HepG2 (cell line): Measurements from ENCODE around the gene PSMD8. TPM values are rescaled to one million over a fixed set of nuclear protein-coding genes. Genes with fewer than 3 reads are reported as not detected.

Experiments
- BRCA1 ChIP-seq: sonication (generic); formaldehyde crosslinking; IDR thresholded peaks from 2 replicates; pipeline ENCODE4 v1.4.0; 2020; ENCODE audit warnings: missing genetic modification reagents
- DMAP1 ChIP-seq: IDR thresholded peaks from 2 replicates; pipeline ENCODE4 v1.6.1; 2016
- FOSL2 ChIP-seq: sonication (generic); formaldehyde crosslinking; IDR thresholded peaks from 2 replicates; pipeline ENCODE4 v1.4.0; 2020; ENCODE audit warnings: missing genetic modification reagents
- KMT2B ChIP-seq: IDR thresholded peaks from 2 replicates; pipeline ENCODE4 v1.6.1; 2016; ENCODE audit warnings: missing genetic modification reagents, missing compliant biosample characterization
- MBNL3 ChIP-seq: fragments of 250-450 bp; sonication (Bioruptor Pico); conservative IDR thresholded peaks from 2 replicates; pipeline ENCODE4 v1.8.0; 2022; ENCODE audit warnings: mild to moderate bottlenecking, inconsistent platforms
- NBN ChIP-seq: fragments of 450-650 bp; conservative IDR thresholded peaks from 2 replicates; pipeline ENCODE4 v1.6.1; 2017
- NFRKB ChIP-seq: fragments of 450-650 bp; IDR thresholded peaks from 2 replicates; pipeline ENCODE4 v1.6.1; 2017
- NR2F2 ChIP-seq: IDR thresholded peaks from 2 replicates; pipeline ENCODE4 v1.6.1; 2012; ENCODE audit warnings: low read depth, inconsistent platforms, borderline replicate concordance
- SRF ChIP-seq: IDR thresholded peaks from 2 replicates; pipeline ENCODE4 v1.6.1; 2011; ENCODE audit warnings: mild to moderate bottlenecking, low read depth, low read length, moderate library complexity
- TGIF2 ChIP-seq: IDR thresholded peaks from 2 replicates; pipeline ENCODE4 v1.6.1; 2016; ENCODE audit warnings: control low read depth, missing compliant biosample characterization
- TMF1 ChIP-seq: sonication (generic); formaldehyde crosslinking; IDR thresholded peaks from 2 replicates; pipeline ENCODE4 v1.8.1; 2022; ENCODE audit warnings: low read depth, missing genetic modification reagents
- ZBTB42 ChIP-seq: sonication (generic); formaldehyde crosslinking; IDR thresholded peaks from 2 replicates; pipeline ENCODE4 v1.5.0; 2020; ENCODE audit warnings: mild to moderate bottlenecking, missing genetic modification reagents
- ZNF24 ChIP-seq: fragments of 450-650 bp; IDR thresholded peaks from 2 replicates; pipeline ENCODE4 v1.6.1; 2017; ENCODE audit warnings: antibody characterized with exemption, mild to moderate bottlenecking
- ZNF510 ChIP-seq: sonication (generic); formaldehyde crosslinking; IDR thresholded peaks from 2 replicates; pipeline ENCODE4 v1.4.0; 2020; ENCODE audit warnings: low read depth, mild to moderate bottlenecking, missing genetic modification reagents
- ZNF619 ChIP-seq: sonication (generic); formaldehyde crosslinking; IDR thresholded peaks from 2 replicates; pipeline ENCODE4 v1.4.0; 2020; ENCODE audit warnings: mild to moderate bottlenecking, missing genetic modification reagents
- ZNF660 ChIP-seq: sonication (generic); formaldehyde crosslinking; IDR thresholded peaks from 2 replicates; pipeline ENCODE4 v1.5.1; 2020; ENCODE audit warnings: mild to moderate bottlenecking, low read depth, missing genetic modification reagents, borderline replicate concordance
- polyA plus RNA-seq, 8 experiments: library from polyadenylated mRNA; depleted of rRNA in 3 of 8; stranded (reverse) in 7 of 8; unstranded in 1 of 8; fragments of >200 nt; fragmentation: Illumina TruSeq in 4 of 8; extraction: Trizol in 4 of 8; gene quantifications; 2 replicates each; pipeline versions ENCODE4 v1.2.1 to v1.2.3, GENCODE V29; 2011 to 2016; ENCODE audit warnings: low read depth in 4 of 8, missing spikeins in 1 of 8, mixed read lengths in 1 of 8; ENCODE audit not compliant: insufficient read depth in 1 of 8
- total RNA-seq, 5 experiments: library from RNA; depleted of rRNA; stranded (reverse); fragments of >200 nt; fragmentation: Illumina TruSeq; extraction: Trizol; gene quantifications; 2 replicates each; pipeline ENCODE4 v1.2.3, GENCODE V29; 2016; ENCODE audit warnings: low read depth in 1 of 5
- TF ChIP-seq, protein P1 (sequence below): sonication (generic); formaldehyde crosslinking; IDR thresholded peaks from 2 replicates; pipeline ENCODE4 v1.4.0; 2020; ENCODE audit warnings: missing genetic modification reagents
- TF ChIP-seq, protein P2 (sequence below): sonication (generic); formaldehyde crosslinking; IDR thresholded peaks from 2 replicates; pipeline ENCODE4 v1.5.0; 2020; ENCODE audit warnings: mild to moderate bottlenecking, missing genetic modification reagents
- TF ChIP-seq, protein P3 (sequence below): sonication (generic); formaldehyde crosslinking; IDR thresholded peaks from 2 replicates; pipeline ENCODE4 v1.4.0; 2020; ENCODE audit warnings: mild to moderate bottlenecking, missing genetic modification reagents
- TF ChIP-seq, protein P4 (sequence below): sonication (generic); formaldehyde crosslinking; IDR thresholded peaks from 2 replicates; pipeline ENCODE4 v1.4.0; 2020; ENCODE audit warnings: missing genetic modification reagents
- TF ChIP-seq, protein P5 (sequence below): IDR thresholded peaks from 2 replicates; pipeline ENCODE4 v1.6.1; 2016; ENCODE audit warnings: low read depth, control low read depth
- TF ChIP-seq, protein P6 (sequence below): sonication (generic); formaldehyde crosslinking; IDR thresholded peaks from 2 replicates; pipeline ENCODE4 v1.4.0; 2020; ENCODE audit warnings: missing genetic modification reagents

Gene PSMD8
- total and polyA plus RNA-seq, 2 of the 13 experiments (the other 11 are each of a cell fraction or from before 2014, with no cell fraction given) = 162 to 296 TPM

DNA sequence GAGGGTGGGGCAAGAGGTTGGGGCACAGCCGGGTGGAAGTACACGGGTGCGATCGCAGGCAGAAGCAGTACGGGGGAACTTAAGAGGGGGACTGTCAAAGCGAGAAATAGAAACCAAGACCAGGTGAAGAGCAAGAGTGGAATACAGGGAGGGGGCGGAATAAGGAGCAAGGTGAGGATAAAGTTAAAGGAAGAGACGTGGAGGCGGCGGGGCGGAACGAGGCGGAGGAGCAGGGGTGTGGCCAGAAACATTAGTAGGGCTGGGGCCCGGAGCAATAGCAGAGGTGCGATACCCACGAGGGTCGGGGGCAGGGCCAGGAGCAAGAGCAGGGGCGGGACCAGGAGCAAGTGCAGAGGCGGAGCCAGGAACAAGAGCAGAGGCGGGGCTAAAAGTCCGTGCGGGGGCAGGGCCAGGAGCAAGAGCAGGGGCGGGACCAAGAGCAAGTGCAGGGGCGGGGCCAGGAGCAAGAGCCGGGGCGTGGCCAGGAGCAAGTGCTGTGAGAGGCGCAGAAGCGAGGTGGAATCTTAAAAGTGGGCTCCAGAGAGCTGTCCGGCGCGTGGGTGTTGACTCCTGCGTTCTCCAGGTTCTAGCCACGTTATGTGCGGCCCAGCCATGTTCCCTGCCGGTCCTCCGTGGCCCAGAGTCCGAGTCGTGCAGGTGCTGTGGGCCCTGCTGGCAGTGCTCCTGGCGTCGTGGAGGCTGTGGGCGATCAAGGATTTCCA lies 37.6 kb upstream of the PSMD8 start (continued):
- TF ChIP-seq ZNF24 (no peak), ZNF619 (CRISPR knock-in tag) (no peak), NBN (no peak), TMF1 (CRISPR knock-in tag) (peak; percentile 81; the same call in 1 of the 2 replicates), BRCA1 (no peak), KMT2B (CRISPR knock-in tag) (no peak), DMAP1 (CRISPR knock-in tag) (0 out of 2 replicates have a peak, but pooled peaks have one; percentile 23), MBNL3 (no peak), ZBTB42 (CRISPR knock-in tag) (no peak), FOSL2 (no peak), SRF (no peak), ZNF510 (no peak), NR2F2 (no peak), TGIF2 (CRISPR knock-in tag) (0 out of 2 replicates have a peak, but pooled peaks have one; percentile 21), NFRKB (no peak), ZNF660 (CRISPR knock-in tag) (no peak)
- TF ChIP-seq, protein P1, sequence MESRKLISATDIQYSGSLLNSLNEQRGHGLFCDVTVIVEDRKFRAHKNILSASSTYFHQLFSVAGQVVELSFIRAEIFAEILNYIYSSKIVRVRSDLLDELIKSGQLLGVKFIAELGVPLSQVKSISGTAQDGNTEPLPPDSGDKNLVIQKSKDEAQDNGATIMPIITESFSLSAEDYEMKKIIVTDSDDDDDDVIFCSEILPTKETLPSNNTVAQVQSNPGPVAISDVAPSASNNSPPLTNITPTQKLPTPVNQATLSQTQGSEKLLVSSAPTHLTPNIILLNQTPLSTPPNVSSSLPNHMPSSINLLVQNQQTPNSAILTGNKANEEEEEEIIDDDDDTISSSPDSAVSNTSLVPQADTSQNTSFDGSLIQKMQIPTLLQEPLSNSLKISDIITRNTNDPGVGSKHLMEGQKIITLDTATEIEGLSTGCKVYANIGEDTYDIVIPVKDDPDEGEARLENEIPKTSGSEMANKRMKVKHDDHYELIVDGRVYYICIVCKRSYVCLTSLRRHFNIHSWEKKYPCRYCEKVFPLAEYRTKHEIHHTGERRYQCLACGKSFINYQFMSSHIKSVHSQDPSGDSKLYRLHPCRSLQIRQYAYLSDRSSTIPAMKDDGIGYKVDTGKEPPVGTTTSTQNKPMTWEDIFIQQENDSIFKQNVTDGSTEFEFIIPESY = no peak
- TF ChIP-seq, protein P2, sequence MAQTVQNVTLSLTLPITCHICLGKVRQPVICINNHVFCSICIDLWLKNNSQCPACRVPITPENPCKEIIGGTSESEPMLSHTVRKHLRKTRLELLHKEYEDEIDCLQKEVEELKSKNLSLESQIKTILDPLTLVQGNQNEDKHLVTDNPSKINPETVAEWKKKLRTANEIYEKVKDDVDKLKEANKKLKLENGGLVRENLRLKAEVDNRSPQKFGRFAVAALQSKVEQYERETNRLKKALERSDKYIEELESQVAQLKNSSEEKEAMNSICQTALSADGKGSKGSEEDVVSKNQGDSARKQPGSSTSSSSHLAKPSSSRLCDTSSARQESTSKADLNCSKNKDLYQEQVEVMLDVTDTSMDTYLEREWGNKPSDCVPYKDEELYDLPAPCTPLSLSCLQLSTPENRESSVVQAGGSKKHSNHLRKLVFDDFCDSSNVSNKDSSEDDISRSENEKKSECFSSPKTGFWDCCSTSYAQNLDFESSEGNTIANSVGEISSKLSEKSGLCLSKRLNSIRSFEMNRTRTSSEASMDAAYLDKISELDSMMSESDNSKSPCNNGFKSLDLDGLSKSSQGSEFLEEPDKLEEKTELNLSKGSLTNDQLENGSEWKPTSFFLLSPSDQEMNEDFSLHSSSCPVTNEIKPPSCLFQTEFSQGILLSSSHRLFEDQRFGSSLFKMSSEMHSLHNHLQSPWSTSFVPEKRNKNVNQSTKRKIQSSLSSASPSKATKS (CRISPR knock-in tag) = no peak
- TF ChIP-seq, protein P3, sequence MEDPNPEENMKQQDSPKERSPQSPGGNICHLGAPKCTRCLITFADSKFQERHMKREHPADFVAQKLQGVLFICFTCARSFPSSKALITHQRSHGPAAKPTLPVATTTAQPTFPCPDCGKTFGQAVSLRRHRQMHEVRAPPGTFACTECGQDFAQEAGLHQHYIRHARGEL (CRISPR knock-in tag) = no peak
- TF ChIP-seq, protein P4, sequence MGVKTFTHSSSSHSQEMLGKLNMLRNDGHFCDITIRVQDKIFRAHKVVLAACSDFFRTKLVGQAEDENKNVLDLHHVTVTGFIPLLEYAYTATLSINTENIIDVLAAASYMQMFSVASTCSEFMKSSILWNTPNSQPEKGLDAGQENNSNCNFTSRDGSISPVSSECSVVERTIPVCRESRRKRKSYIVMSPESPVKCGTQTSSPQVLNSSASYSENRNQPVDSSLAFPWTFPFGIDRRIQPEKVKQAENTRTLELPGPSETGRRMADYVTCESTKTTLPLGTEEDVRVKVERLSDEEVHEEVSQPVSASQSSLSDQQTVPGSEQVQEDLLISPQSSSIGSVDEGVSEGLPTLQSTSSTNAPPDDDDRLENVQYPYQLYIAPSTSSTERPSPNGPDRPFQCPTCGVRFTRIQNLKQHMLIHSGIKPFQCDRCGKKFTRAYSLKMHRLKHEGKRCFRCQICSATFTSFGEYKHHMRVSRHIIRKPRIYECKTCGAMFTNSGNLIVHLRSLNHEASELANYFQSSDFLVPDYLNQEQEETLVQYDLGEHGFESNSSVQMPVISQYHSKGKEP (CRISPR knock-in tag) = no peak
- TF ChIP-seq, protein P5, sequence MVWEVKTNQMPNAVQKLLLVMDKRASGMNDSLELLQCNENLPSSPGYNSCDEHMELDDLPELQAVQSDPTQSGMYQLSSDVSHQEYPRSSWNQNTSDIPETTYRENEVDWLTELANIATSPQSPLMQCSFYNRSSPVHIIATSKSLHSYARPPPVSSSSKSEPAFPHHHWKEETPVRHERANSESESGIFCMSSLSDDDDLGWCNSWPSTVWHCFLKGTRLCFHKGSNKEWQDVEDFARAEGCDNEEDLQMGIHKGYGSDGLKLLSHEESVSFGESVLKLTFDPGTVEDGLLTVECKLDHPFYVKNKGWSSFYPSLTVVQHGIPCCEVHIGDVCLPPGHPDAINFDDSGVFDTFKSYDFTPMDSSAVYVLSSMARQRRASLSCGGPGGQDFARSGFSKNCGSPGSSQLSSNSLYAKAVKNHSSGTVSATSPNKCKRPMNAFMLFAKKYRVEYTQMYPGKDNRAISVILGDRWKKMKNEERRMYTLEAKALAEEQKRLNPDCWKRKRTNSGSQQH (CRISPR knock-in tag) = no peak
- TF ChIP-seq, protein P6, sequence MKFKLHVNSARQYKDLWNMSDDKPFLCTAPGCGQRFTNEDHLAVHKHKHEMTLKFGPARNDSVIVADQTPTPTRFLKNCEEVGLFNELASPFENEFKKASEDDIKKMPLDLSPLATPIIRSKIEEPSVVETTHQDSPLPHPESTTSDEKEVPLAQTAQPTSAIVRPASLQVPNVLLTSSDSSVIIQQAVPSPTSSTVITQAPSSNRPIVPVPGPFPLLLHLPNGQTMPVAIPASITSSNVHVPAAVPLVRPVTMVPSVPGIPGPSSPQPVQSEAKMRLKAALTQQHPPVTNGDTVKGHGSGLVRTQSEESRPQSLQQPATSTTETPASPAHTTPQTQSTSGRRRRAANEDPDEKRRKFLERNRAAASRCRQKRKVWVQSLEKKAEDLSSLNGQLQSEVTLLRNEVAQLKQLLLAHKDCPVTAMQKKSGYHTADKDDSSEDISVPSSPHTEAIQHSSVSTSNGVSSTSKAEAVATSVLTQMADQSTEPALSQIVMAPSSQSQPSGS (CRISPR knock-in tag) = no peak
